SK-N-SH treated with all-trans-retinoic acid at 6 μM for 48 hours (cell line): Measurements from ENCODE around the gene DYSF.

Experiments used
- ATAC-seq: fragments of 200-7000 bp; cut with Tn5 transposase; 3 replicates; pipeline ENCODE4 v1.9.1; 2020; ENCODE audit warnings: mild to moderate bottlenecking, moderate library complexity
- BACH2 ChIP-seq: fragments of 250-450 bp; sonication (Bioruptor Pico); IDR thresholded peaks from 2 replicates; pipeline ENCODE4 v1.9.0; 2021; ENCODE audit warnings: mild to moderate bottlenecking, borderline replicate concordance
- CSDC2 ChIP-seq: fragments of 250-450 bp; sonication (Bioruptor Pico); IDR thresholded peaks from 2 replicates; pipeline ENCODE4 v1.5.0; 2020; ENCODE audit warnings: mild to moderate bottlenecking, moderate library complexity
- ESRRG ChIP-seq: fragments of 250-450 bp; sonication (Bioruptor Pico); IDR thresholded peaks from 2 replicates; pipeline ENCODE4 v1.6.1; 2021; ENCODE audit warnings: mild to moderate bottlenecking
- GLIS3 ChIP-seq: fragments of 250-450 bp; sonication (Bioruptor Pico); IDR thresholded peaks from 2 replicates; pipeline ENCODE4 v1.5.0; 2020; ENCODE audit warnings: mild to moderate bottlenecking, moderate library complexity
- ISL1 ChIP-seq: fragments of 250-450 bp; sonication (Bioruptor Pico); IDR thresholded peaks from 2 replicates; pipeline ENCODE4 v2.1.2; 2022; ENCODE audit warnings: mild to moderate bottlenecking, moderate library complexity
- PPARA ChIP-seq: fragments of 250-450 bp; sonication (Bioruptor Pico); IDR thresholded peaks from 2 replicates; pipeline ENCODE4 v1.5.0; 2020; ENCODE audit warnings: mild to moderate bottlenecking, borderline replicate concordance
- SNAI2 ChIP-seq: fragments of 250-450 bp; sonication (Bioruptor Pico); IDR thresholded peaks from 2 replicates; pipeline ENCODE4 v1.5.0; 2020; ENCODE audit warnings: mild to moderate bottlenecking, moderate library complexity
- TCF4 ChIP-seq: fragments of 250-450 bp; sonication (Bioruptor Pico); IDR thresholded peaks from 2 replicates; pipeline ENCODE4 v1.8.0; 2021; ENCODE audit warnings: mild to moderate bottlenecking, moderate library complexity, borderline replicate concordance
- ZC3H10 ChIP-seq: fragments of 250-450 bp; sonication (Bioruptor Pico); IDR thresholded peaks from 2 replicates; pipeline ENCODE4 v1.5.1; 2021; ENCODE audit warnings: mild to moderate bottlenecking, moderate library complexity
- ZNF565 ChIP-seq: fragments of 450-650 bp; formaldehyde crosslinking; conservative IDR thresholded peaks from 2 replicates; pipeline ENCODE4 v1.5.0; 2020; ENCODE audit warnings: low read depth, mild to moderate bottlenecking, moderate library complexity
- ZNF8 ChIP-seq: fragments of 450-650 bp; formaldehyde crosslinking; IDR thresholded peaks from 2 replicates; pipeline ENCODE4 v1.5.0; 2020; ENCODE audit warnings: mild to moderate bottlenecking, moderate library complexity
- TF ChIP-seq, protein P1 (sequence below): fragments of 250-450 bp; sonication (Bioruptor Pico); IDR thresholded peaks from 2 replicates; pipeline ENCODE4 v1.8.0; 2020; ENCODE audit warnings: mild to moderate bottlenecking, moderate library complexity, borderline replicate concordance
- TF ChIP-seq, protein P2 (sequence below): fragments of 250-450 bp; sonication (Bioruptor Pico); IDR thresholded peaks from 2 replicates; pipeline ENCODE4 v1.5.1; 2021; ENCODE audit warnings: mild to moderate bottlenecking, moderate library complexity
- TF ChIP-seq, protein P3 (sequence below): fragments of 250-450 bp; sonication (Bioruptor Pico); IDR thresholded peaks from 2 replicates; pipeline ENCODE4 v1.8.0; 2021; ENCODE audit warnings: low read depth, mild to moderate bottlenecking, moderate library complexity, borderline replicate concordance
- TF ChIP-seq, protein P4 (sequence below): fragments of 250-450 bp; sonication (Bioruptor Pico); IDR thresholded peaks from 2 replicates; pipeline ENCODE4 v1.5.0; 2020; ENCODE audit warnings: mild to moderate bottlenecking, moderate library complexity
- TF ChIP-seq, protein P5 (sequence below): fragments of 250-450 bp; sonication (Bioruptor Pico); IDR thresholded peaks from 2 replicates; pipeline ENCODE4 v1.5.1; 2020; ENCODE audit warnings: low read depth, mild to moderate bottlenecking, moderate library complexity

DYSF gene

DNA sequence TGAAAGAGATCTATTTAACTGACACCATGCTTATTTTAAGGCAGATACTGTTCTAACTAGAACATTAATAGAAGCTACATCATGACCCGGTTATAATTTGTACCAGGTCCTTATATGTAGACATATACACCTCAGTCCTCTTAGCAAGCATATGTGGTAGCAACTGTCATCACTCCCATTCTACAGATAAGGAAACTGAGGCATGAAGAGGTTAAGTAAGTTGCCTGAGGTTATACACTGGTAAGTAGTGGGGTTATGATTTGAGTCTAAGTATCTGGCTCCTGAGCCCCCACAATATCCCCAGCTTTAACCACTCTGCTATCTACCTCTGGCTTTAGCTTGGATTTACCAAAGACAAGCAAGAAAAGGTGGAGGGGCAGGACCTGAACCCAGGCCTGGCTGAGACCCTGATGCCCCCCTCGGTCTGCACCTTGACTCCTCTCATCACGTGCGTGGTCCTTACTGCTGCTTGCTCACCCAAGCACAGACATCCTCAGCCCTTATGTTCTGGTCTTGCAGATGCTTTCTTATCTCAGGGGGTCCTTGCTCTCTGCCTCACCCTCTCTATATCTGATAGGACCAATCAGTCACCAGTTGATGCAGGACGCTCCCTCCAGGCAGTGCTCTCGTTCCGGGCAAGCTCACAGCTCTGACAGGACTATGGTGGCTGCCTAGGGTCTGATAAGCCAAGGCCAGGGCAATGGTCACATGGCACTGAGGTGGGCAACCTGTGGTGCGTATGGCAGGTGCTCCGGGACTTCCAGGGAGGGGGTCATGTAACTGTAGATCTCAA, 4.0 kb downstream of the DYSF start:
- ATAC-seq, result no peak
- no peak for TF ChIP-seq ZNF8 (CRISPR knock-in tag)
- TF ChIP-seq, protein P1, sequence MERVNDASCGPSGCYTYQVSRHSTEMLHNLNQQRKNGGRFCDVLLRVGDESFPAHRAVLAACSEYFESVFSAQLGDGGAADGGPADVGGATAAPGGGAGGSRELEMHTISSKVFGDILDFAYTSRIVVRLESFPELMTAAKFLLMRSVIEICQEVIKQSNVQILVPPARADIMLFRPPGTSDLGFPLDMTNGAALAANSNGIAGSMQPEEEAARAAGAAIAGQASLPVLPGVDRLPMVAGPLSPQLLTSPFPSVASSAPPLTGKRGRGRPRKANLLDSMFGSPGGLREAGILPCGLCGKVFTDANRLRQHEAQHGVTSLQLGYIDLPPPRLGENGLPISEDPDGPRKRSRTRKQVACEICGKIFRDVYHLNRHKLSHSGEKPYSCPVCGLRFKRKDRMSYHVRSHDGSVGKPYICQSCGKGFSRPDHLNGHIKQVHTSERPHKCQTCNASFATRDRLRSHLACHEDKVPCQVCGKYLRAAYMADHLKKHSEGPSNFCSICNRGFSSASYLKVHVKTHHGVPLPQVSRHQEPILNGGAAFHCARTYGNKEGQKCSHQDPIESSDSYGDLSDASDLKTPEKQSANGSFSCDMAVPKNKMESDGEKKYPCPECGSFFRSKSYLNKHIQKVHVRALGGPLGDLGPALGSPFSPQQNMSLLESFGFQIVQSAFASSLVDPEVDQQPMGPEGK (CRISPR knock-in tag), result no peak
- no peak for TF ChIP-seq BACH2 (CRISPR knock-in tag)
- TF ChIP-seq ZC3H10 (CRISPR knock-in tag), result no peak
- TF ChIP-seq PPARA (CRISPR knock-in tag), result no peak
- no peak for TF ChIP-seq GLIS3 (CRISPR knock-in tag)
- TF ChIP-seq ESRRG (CRISPR knock-in tag), result no peak
- TF ChIP-seq SNAI2 (CRISPR knock-in tag), result no peak
- no peak for TF ChIP-seq ISL1
- TF ChIP-seq TCF4 (CRISPR knock-in tag), result no peak
- no peak for TF ChIP-seq CSDC2
- TF ChIP-seq, protein P2, sequence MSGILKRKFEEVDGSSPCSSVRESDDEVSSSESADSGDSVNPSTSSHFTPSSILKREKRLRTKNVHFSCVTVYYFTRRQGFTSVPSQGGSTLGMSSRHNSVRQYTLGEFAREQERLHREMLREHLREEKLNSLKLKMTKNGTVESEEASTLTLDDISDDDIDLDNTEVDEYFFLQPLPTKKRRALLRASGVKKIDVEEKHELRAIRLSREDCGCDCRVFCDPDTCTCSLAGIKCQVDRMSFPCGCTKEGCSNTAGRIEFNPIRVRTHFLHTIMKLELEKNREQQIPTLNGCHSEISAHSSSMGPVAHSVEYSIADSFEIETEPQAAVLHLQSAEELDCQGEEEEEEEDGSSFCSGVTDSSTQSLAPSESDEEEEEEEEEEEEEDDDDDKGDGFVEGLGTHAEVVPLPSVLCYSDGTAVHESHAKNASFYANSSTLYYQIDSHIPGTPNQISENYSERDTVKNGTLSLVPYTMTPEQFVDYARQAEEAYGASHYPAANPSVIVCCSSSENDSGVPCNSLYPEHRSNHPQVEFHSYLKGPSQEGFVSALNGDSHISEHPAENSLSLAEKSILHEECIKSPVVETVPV, result no peak
- TF ChIP-seq, protein P3, sequence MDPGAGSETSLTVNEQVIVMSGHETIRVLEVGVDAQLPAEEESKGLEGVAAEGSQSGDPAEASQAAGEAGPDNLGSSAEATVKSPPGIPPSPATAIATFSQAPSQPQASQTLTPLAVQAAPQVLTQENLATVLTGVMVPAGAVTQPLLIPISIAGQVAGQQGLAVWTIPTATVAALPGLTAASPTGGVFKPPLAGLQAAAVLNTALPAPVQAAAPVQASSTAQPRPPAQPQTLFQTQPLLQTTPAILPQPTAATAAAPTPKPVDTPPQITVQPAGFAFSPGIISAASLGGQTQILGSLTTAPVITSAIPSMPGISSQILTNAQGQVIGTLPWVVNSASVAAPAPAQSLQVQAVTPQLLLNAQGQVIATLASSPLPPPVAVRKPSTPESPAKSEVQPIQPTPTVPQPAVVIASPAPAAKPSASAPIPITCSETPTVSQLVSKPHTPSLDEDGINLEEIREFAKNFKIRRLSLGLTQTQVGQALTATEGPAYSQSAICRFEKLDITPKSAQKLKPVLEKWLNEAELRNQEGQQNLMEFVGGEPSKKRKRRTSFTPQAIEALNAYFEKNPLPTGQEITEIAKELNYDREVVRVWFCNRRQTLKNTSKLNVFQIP, result no peak
- no peak for TF ChIP-seq ZNF565 (CRISPR knock-in tag)
- TF ChIP-seq, protein P4, sequence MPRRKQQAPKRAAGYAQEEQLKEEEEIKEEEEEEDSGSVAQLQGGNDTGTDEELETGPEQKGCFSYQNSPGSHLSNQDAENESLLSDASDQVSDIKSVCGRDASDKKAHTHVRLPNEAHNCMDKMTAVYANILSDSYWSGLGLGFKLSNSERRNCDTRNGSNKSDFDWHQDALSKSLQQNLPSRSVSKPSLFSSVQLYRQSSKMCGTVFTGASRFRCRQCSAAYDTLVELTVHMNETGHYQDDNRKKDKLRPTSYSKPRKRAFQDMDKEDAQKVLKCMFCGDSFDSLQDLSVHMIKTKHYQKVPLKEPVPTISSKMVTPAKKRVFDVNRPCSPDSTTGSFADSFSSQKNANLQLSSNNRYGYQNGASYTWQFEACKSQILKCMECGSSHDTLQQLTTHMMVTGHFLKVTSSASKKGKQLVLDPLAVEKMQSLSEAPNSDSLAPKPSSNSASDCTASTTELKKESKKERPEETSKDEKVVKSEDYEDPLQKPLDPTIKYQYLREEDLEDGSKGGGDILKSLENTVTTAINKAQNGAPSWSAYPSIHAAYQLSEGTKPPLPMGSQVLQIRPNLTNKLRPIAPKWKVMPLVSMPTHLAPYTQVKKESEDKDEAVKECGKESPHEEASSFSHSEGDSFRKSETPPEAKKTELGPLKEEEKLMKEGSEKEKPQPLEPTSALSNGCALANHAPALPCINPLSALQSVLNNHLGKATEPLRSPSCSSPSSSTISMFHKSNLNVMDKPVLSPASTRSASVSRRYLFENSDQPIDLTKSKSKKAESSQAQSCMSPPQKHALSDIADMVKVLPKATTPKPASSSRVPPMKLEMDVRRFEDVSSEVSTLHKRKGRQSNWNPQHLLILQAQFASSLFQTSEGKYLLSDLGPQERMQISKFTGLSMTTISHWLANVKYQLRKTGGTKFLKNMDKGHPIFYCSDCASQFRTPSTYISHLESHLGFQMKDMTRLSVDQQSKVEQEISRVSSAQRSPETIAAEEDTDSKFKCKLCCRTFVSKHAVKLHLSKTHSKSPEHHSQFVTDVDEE (CRISPR knock-in tag), result no peak
- TF ChIP-seq, protein P5, sequence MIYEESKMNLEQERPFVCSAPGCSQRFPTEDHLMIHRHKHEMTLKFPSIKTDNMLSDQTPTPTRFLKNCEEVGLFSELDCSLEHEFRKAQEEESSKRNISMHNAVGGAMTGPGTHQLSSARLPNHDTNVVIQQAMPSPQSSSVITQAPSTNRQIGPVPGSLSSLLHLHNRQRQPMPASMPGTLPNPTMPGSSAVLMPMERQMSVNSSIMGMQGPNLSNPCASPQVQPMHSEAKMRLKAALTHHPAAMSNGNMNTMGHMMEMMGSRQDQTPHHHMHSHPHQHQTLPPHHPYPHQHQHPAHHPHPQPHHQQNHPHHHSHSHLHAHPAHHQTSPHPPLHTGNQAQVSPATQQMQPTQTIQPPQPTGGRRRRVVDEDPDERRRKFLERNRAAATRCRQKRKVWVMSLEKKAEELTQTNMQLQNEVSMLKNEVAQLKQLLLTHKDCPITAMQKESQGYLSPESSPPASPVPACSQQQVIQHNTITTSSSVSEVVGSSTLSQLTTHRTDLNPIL (CRISPR knock-in tag), result no peak

DNA sequence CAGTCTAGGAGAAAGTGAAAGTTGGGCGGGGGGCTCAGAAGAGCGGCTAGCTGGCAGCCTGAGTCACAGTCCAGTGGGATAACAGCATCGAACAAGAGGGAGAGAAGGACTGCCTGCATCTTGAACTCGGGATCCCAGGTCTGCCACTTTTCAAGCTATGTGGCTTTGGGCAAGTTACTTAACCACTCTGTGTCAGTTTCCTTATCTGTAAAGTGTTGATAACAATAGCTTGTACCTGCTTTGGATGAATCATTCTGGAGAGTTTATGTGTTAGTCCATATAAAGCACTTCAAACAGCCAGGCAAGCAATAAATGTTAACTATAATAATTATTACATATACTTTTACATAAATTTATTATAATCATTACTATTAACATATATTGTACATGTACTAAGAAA, 4.6 kb downstream of the DYSF start:
- no peak for ATAC-seq
- TF ChIP-seq, protein P2, result no peak
- no peak for TF ChIP-seq ESRRG (CRISPR knock-in tag)
- TF ChIP-seq, protein P1 (CRISPR knock-in tag), result no peak
- TF ChIP-seq, all 23 proteins: peak for 0
